ENCODE data around the gene STOML1.

STOML1 gene

DNA sequence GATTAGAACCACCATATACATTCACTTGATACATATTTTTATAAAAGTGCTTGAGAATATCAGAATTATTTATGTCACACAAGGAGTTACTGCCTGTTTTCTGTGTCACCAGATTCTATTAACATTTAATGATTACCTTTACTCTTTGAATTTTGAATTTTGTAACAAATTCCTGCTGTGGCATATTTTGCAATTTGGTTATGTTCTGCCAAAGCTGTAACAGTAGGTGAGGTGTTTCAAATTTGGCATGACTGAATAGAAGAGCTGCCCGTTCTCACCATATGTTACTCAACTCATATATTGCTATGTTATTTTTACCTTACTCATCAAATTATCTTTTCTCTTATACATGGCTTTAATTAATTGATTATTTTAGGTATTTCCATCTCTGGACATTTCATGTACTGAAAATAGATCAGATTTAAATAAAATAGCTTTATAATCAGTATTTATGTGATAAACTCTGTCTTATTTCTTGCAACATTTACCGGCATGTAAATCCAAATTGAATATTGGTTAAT is 21.3 kb upstream of the STOML1 start:
- no peak for DNase-seq

- no peak for DNase-seq
These were observed 19.5 kb upstream of the STOML1 start for GRCh38 chr15:74011610-74012009.

- no peak for DNase-seq
These were observed 18.9 kb upstream of the STOML1 start for GRCh38 chr15:74010929-74011540.

DNA sequence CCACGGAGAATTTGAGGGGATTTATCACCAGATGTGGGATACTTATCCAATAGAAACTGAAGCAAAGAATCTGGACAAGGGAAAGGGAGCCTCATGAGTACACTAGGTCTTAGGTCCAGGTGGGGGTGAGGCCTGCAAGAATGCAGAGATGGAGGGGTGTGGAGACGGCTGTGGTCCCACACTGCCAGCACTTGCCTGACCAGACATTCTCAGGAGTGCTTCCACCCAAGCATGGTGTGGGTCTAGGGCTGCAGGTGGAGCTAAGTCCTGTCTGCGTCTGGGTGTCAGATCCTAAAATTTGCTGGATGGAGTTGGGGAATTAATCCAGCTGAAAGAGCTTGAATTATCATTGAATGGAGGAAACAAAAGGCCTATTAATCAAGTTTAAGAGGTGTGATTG is 16.8 kb upstream of the STOML1 start:
- no peak for DNase-seq

DNA sequence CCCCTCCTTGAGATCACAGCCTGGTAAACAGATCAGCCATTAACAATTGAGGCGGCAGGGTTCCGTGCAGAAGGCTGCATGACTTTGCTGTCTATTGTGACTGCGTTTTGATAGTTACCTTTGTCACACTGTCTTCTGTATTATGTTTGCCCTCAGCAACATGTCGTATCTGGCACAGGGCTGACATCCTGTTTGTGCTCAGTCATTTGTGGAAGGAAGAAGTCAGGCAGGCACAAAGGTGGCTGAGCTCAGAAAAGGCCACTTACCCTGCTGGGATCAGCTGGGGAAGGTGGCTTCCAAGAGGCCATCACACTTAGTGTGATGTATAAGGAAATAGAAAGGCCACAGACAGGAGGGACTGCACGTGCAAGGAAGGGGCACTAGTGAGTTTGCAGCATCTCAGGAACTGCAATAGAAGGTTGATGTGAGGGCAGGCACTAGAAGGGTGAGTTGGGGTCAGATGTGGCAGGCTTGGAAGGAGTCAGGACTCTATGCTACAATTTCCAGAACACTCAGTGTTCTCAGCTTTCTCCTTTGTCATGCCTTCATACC is 15.8 kb upstream of the STOML1 start:
- no peak for DNase-seq

DNA sequence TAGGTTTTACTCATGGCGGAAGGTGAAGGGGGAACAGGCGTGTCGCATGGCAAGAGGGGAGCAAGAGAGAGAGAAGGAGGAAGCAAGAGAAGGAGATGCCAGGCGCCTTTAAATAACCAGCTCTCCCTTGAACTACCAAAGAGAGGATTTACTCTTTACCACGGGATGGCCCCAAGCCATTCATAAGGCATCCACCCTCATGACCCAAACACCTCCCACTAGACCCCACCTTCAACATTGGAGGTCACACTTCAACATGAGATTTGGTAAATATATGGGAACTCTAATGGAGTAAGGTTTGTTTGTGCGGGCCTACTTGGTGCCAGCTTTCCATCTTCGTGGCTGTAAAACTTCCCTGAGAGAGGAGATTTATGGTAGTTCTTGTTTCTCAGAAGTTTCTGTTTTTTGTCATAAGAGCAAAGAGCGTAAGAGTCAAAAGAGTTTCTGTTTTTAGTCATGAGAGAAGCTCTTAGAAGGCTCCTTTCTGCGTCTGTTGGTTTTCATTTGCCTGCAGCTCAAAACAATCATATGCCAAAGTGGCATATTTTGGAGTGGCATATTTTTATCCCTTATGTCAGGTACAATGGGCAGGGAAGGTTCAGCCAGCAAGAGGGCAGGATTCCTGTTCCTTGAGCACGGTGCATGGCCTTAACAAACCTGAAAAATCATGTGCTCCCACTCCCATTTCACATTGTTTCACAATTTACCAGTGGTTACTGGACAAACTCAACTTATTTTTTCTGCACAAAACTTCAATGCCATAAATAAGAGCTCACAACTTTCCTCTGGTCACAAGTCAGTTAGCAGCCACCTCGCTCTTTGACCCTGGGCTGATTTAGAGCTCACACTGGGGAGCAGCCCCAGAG is 14.9 kb upstream of the STOML1 start:
- DNase-seq = no peak

DNA sequence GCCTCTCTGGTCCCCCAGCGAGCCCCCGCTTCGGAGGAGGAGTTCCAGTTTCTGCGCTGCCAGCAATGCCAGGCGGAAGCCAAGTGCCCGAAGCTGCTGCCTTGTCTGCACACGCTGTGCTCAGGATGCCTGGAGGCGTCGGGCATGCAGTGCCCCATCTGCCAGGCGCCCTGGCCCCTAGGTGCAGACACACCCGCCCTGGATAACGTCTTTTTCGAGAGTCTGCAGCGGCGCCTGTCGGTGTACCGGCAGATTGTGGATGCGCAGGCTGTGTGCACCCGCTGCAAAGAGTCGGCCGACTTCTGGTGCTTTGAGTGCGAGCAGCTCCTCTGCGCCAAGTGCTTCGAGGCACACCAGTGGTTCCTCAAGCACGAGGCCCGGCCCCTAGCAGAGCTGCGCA is 5.9 kb upstream of the STOML1 start:
- DNase-seq = no peak

DNA sequence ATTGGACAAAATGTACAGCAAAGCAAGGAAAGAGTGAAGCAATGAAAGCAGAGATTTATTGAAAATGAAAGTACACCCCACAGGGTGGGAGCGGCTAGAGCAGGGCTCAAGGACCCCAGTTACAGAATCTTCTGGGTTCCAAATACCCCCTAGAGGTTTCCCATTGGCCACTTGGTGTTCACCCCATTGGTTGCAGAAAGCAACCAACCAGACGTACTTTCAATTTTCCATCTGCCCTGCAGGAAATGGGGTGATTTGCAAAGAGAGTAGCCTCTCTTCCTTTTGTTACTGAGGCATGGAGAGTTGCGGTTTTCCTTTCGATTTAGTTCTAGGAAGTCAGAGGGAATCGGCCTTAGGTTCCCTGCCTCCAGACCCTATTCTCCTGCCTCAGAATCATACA is 4.8 kb upstream of the STOML1 start:
- DNase-seq = no peak

DNA sequence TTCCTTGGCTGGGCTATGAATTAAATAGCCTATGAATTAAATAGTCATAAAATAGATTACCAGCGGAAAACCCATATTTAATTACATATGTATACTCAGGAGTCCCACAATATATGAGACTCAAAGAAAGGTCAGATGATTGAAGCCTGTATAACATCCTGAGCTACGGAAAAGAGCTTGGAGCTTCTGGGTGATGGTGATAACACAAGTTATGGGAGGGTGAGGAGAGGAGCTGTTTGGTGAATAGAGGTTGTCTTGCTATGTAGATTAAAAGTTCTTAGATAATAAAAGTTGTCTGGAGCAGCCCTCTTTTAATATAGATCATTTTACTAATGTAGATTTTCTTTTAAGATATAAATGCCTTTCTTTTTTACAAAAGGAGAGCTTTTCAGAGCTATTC is 4.2 kb upstream of the STOML1 start:
- DNase-seq = no peak

- DNase-seq = no peak
These were observed 3.0 kb upstream of the STOML1 start for GRCh38 chr15:73994912-73995622.

GRCh38 chr15:73994413-73994883 is 2.4 kb upstream of the STOML1 start, which contains the start of gene PML:
Gene PML (plus strand): TSS chr15:73994716. CDS start chr15:73994813, 97 bp downstream.
- peak; percentile 95 for DNase-seq

- no peak for DNase-seq
These were observed 1.3 kb upstream of the STOML1 start for GRCh38 chr15:73993211-73993994.

GRCh38 chr15:73992594-73992898 is 451 bp upstream of the STOML1 start:
- no peak for DNase-seq

DNA sequence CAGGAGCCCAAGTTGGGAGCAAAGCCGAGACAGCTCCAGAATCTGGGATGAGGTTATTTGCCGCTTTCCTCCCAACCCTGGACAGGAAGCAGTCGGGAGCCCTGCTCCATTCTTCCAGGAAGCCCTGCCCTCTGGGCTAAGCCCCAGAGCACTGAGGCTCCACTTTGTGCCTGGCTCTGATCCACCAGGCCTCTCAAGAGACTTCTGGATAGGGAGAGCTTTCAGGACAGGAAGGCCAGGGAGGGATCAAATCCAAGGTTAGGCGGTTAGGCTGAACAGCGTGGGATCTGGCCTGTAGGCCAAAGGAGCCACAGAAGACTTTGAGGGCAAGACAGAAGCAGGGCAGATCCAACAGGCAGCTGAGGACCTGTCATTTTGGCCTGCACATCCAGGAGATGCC is 835 bp downstream of the STOML1 start:
- DNase-seq = no peak

DNA sequence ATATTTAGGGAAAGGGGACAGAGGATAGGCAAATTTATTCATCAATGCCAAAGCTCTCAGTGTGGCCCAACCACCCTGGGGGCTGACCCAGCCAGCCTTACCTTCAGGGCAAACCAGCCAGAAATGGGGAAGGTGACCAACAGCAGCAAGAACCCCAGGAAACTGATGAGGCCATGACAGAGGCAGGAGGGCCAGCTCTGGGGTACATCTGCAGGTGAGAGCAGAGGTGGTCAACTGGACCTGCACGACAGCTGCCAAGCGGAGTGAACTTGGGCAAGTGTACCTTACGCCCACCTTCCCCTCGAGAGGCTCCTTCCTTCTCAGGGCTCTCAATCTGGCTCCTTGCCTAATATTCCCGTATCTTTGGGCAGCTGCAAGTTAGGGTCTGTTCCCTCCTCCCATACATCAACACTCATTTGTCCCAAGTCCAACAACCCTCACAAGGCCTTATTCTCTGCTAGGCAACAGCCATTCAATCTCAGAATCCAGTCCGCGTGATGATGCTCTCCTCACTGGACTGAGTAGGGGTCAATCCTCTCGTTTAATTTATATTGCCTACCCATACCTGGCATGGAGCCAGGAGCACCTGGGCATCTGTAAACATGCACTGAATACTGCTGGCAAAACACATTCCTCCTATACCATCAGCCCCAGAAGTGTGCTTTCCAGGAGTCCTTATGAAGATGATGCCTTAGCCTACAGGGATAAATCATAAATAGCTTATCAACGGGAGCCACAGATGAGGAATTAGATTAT is 1.7 kb downstream of the STOML1 start:
- DNase-seq = no peak

DNA sequence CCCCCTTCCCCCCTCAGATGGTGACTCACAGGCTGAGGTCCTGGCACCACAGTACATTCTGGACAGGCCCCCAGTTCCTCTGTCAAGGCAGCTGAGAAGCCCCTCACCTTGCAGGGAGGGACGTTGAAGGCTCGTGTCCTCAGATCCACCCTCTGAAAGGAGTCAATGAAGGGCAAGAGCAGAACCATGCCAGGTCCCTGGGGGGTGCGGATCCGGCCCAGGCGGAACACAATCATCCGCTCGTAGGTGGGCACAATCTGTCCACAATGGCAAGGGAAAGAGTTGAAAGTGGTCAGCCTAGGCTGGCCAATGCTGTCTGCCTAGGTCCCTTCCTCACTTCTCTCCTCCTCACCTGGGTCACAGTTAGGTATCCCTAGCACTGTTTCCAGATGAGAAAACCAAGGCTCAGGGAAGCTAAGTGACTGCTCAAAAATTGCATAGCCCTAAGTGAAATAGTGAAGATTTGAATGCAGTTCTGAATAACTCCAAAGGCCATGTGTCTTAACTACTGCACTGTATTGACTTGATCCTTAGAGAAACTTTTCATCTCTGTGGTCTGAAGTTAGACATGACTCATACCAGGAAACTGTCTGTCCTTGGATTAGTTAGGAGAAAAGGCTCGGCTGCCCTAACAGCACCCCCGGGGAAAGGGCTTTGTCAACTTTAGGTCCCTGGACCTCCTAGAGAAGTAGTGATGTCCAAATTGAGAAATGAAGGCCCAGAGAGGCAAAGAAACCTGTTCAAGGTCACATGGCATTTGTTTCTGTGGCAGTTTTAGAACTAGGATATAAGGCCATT is 2.9 kb downstream of the STOML1 start:
- DNase-seq = no peak

DNA sequence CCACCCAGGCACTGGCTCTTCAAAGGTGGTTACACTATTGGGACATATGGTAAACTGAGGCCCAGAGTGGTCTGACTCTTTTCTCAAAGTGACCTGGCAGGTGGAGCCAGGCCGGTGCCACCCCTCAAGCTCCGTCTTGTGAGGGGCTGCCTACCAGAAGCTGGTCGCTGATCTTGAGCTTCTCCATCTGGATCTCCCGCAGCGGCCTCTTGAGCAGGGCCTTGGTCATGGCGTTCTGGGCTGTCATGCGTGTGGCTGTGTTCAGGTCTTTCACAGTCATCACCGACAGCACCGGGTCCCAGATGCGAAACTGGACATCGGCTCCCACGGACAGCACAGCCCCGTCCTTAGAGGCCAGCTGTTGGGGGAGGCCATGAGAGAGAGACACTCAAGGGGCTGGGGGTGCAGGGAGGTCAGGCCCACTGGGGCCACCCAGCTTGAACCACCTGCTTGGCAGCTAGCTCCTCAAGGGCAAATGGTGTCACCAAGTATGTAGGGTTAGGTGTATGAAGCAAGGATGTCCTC is 3.6 kb downstream of the STOML1 start:
- no peak for DNase-seq

DNA sequence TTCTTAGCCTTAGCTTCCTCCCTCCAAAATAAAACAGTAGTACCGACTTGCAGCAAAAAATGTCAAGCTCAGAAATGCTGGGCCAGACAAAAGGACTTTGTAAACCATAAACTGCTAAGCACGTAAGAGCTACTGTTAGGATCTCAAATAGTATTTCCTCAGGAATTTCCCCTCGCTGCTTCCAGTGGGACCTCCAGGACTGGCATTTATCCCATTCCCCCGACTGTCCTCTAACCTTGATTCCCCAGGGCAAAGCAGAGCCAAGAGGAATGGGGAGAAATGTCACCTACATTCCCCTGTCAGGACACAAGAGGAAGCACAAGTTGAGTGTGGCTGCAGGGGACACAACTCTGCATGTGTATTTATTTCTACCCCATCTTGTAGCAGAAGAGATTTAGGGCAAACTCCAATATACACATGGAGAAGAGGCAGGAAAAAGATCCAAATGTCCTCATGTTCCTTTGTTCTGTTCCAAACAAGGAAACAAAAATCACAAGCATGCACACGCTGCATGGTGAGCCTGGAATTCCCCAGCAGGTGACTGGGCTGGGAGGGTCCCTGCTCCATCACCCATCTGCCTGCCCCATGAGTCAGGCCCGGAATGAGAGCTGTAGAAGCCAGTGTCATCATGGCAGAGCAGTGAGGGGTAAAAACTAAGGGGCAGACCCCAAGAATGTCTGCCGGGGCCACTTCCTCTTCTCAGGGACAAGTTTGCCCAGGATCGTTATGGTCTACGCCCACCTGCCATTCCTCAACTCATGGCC is 4.2 kb downstream of the STOML1 start:
- DNase-seq = no peak

GRCh38 chr15:73987250-73987649 is 4.8 kb downstream of the STOML1 start:
- DNase-seq = no peak

DNA sequence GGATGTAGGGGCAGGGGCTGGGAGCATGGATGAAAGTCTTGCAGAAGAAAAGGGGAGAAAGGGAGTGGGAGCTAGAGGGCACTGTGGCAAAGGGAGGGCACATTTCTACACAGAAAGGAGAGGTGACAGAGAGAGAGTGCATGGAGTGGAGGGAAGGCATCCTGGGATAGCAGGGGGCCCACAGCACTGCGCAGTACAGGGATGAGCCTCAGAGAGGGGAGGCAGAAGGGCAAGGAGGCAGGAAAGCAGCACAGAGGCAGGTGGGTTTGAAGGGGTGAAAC is 5.4 kb downstream of the STOML1 start:
- DNase-seq = no peak
